SU-DHL-6 (cell line): ENCODE results near the gene USP47.

Experiments
- CTCF ChIP-seq: fragments of 200-600 bp; sonication (generic); IDR thresholded peaks from one replicate; pipeline ENCODE4 v1.5.1; 2017; ENCODE audit warnings: antibody characterized with exemption, mild to moderate bottlenecking, low read length, moderate library complexity; ENCODE audit not compliant: insufficient read depth, poor library complexity, severe bottlenecking
- EZH2phosphoT487 ChIP-seq: fragments of 200-600 bp; sonication (generic), shearing (Covaris generic); conservative IDR thresholded peaks from 2 replicates; pipeline ENCODE4 v1.6.1; 2018; ENCODE audit warnings: mild to moderate bottlenecking, antibody characterized with exemption, low read length, moderate library complexity, mixed read lengths

- TF ChIP-seq CTCF: no peak
- no peak for TF ChIP-seq EZH2phosphoT487
Observed at GRCh38 chr11:12001186-12001585, 159.4 kb downstream of the USP47 start.
